GM12864 (cell line): ENCODE measurements around the gene SETD1A.

ENCODE experiments used
- DNase-seq: peaks from one replicate; pipeline ENCODE4 v3.0.0-alpha.2; 2011; ENCODE audit warnings: low read depth
- H3K4me3 ChIP-seq: 2 replicates; pipeline ENCODE4 v1.5.1; 2011; ENCODE audit warnings: mild to moderate bottlenecking, low read depth, low read length, control low read depth
- TF ChIP-seq, protein P1 (sequence below): IDR thresholded peaks from 2 replicates; pipeline ENCODE4 v1.5.1; 2011; ENCODE audit warnings: low read depth, mild to moderate bottlenecking, moderate library complexity, low read length, control low read depth, inconsistent platforms; ENCODE audit errors: missing control alignments

Gene SETD1A

DNA sequence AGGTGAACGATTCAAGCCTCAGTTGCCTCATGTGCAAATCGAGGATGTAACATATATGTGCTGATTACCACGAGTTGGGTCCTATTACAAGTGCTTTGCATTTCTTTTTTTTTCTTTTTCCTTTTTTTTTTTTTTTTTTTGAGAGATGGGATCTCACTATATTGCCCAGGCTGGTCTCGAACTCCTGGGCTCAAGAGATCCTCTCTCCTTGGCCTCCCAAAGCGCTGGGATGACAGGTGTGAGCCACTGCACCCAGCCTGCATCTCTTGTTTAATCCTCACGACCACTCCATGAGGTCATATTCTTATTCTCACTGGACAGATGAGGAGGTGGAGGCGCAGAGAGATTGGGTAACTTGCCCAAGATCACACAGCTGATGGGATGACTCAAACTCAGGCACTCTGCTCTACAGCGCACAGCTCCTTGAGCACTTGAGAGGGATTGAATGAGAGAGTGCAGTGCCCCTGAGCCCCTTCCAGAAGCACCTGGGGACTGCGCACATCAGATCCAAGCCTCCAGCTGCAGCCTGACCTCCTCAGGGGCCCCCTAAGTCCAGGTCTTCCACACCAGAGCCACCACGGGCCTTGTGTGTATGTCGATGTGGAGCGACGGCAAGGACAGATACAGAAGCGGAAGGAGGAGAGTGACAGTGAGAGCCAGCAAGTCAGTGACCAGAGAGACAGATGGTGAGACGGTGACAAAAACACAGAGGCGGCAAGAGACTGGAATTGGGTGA lies 48.0 kb downstream of the SETD1A start:
- TF ChIP-seq, protein P1, sequence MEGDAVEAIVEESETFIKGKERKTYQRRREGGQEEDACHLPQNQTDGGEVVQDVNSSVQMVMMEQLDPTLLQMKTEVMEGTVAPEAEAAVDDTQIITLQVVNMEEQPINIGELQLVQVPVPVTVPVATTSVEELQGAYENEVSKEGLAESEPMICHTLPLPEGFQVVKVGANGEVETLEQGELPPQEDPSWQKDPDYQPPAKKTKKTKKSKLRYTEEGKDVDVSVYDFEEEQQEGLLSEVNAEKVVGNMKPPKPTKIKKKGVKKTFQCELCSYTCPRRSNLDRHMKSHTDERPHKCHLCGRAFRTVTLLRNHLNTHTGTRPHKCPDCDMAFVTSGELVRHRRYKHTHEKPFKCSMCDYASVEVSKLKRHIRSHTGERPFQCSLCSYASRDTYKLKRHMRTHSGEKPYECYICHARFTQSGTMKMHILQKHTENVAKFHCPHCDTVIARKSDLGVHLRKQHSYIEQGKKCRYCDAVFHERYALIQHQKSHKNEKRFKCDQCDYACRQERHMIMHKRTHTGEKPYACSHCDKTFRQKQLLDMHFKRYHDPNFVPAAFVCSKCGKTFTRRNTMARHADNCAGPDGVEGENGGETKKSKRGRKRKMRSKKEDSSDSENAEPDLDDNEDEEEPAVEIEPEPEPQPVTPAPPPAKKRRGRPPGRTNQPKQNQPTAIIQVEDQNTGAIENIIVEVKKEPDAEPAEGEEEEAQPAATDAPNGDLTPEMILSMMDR = no peak
- DNase-seq = no peak
- no peak overlapping the region for H3K4me3 ChIP-seq

- TF ChIP-seq, protein P1 = no peak
- no peak overlapping the region for H3K4me3 ChIP-seq
- DNase-seq = no peak
Measured at GRCh38 chr16:31006086-31006385, 48.5 kb downstream of the SETD1A start.

GRCh38 chr16:31006589-31006988 lies 49.0 kb downstream of the SETD1A start:
- no peak for DNase-seq
- H3K4me3 ChIP-seq = no peak overlapping the region
- TF ChIP-seq, protein P1 = no peak

GRCh38 chr16:31007684-31008083 lies 50.1 kb downstream of the SETD1A start:
- no peak overlapping the region for H3K4me3 ChIP-seq
- DNase-seq = no peak

GRCh38 chr16:31008149-31008548 lies 50.6 kb downstream of the SETD1A start:
- H3K4me3 ChIP-seq = no peak overlapping the region
- DNase-seq = no peak
- TF ChIP-seq, protein P1 = no peak

More at GRCh38 chr16:31007684-31008083, 50.1 kb downstream of the SETD1A start:
- TF ChIP-seq, protein P1 = no peak

GRCh38 chr16:31008551-31008950 lies 51.0 kb downstream of the SETD1A start:
- TF ChIP-seq, protein P1 = no peak
- H3K4me3 ChIP-seq = no peak overlapping the region
- DNase-seq = no peak

DNA sequence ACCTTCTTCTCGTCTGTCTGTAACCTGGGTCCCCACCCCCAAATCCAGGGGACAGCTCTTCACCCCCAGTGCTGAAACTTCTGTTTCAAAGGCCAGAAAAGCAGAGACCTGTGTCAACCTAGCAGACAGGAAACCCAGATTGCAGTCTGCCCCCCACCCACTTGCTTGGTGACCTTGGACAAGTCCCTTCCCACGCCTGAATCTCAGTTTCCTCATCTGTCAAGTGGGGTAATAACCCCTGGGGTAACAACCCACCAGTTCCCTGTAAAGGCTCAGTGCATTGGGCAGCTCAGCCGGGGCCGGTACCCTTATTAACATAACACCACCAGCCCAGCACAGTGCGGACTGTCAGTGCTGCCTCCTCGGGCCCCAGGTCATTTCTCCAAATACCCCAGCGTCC lies 51.6 kb downstream of the SETD1A start:
- TF ChIP-seq, protein P1 = no peak
- no peak for DNase-seq
- no peak overlapping the region for H3K4me3 ChIP-seq
